MM.1S (cell line): ENCODE data around the gene HRCT1.
A peak's percentile ranks its signal among the peaks of the same experiment; 100 is the strongest.

Experiments used
- DNase-seq: peaks from one replicate; pipeline ENCODE4 v3.0.0-alpha.2; 2015
- H2AFZ ChIP-seq: fragments of 300-600 bp; sonication (generic); 2 replicates; pipeline ENCODE4 v1.6.0; 2016; ENCODE audit warnings: antibody characterized with exemption, low read length
- H3F3A ChIP-seq: fragments of 300-600 bp; sonication (generic); 2 replicates; pipeline ENCODE4 v1.6.1; 2016; ENCODE audit warnings: mild to moderate bottlenecking, antibody characterized with exemption, low read length, moderate library complexity, mixed read lengths; ENCODE audit not compliant: insufficient read depth
- H3K27ac ChIP-seq: fragments of 300-600 bp; sonication (generic); 2 replicates; pipeline ENCODE4 v1.5.1; 2016; ENCODE audit warnings: mild to moderate bottlenecking, low read length
- H3K27me3 ChIP-seq: fragments of 300-600 bp; sonication (generic); replicated peaks from 2 replicates; pipeline ENCODE4 v1.6.0; 2016; ENCODE audit warnings: low read length; ENCODE audit not compliant: insufficient read depth
- H3K36me3 ChIP-seq: fragments of 300-600 bp; sonication (generic); replicated peaks from 2 replicates; pipeline ENCODE4 v1.6.1; 2016; ENCODE audit warnings: mild to moderate bottlenecking, low read length, mixed read lengths; ENCODE audit not compliant: insufficient read depth
- H3K4me1 ChIP-seq: fragments of 300-600 bp; sonication (generic); 2 replicates; pipeline ENCODE4 v1.6.1; 2016; ENCODE audit warnings: low read length, mixed read lengths
- H3K4me2 ChIP-seq: fragments of 300-600 bp; sonication (generic); 2 replicates; pipeline ENCODE4 v1.6.0; 2016; ENCODE audit warnings: low read depth, low read length
- H3K4me3 ChIP-seq: fragments of 300-600 bp; sonication (generic); 2 replicates; pipeline ENCODE4 v1.5.1; 2016; ENCODE audit warnings: low read length, mixed read lengths
- H3K79me2 ChIP-seq: fragments of 300-600 bp; sonication (generic); 2 replicates; pipeline ENCODE4 v1.6.1; 2016; ENCODE audit warnings: mixed run types, low read length, mixed read lengths
- H3K9ac ChIP-seq: fragments of 300-600 bp; sonication (generic); 2 replicates; pipeline ENCODE4 v1.6.1; 2016; ENCODE audit warnings: low read length, mixed read lengths
- H3K9me2 ChIP-seq: fragments of 300-600 bp; sonication (generic); replicated peaks from 2 replicates; pipeline ENCODE4 v1.6.1; 2016; ENCODE audit warnings: mild to moderate bottlenecking, low read length, mixed read lengths; ENCODE audit not compliant: insufficient read depth
- H3K9me3 ChIP-seq: fragments of 300-600 bp; sonication (generic); replicated peaks from 2 replicates; pipeline ENCODE4 v1.6.1; 2016; ENCODE audit warnings: mild to moderate bottlenecking, low read length, mixed read lengths; ENCODE audit not compliant: insufficient read depth
- H4K20me1 ChIP-seq: fragments of 300-600 bp; sonication (generic); 2 replicates; pipeline ENCODE4 v1.6.1; 2016; ENCODE audit warnings: mild to moderate bottlenecking, low read length, moderate library complexity, mixed read lengths; ENCODE audit not compliant: insufficient read depth
- CTCF ChIP-seq: fragments of 300-600 bp; sonication (generic); IDR thresholded peaks from 2 replicates; pipeline ENCODE4 v1.5.1; 2016; ENCODE audit warnings: antibody characterized with exemption, low read length, mixed read lengths
- EZH2 ChIP-seq: fragments of 300-600 bp; sonication (generic); optimal IDR thresholded peaks from 2 replicates; pipeline ENCODE3; 2017; ENCODE audit warnings: low read depth, mild to moderate bottlenecking, antibody characterized with exemption, low read length, mixed read lengths
- EZH2phosphoT487 ChIP-seq: fragments of 300-600 bp; sonication (generic); IDR thresholded peaks from 2 replicates; pipeline ENCODE4 v1.6.1; 2018; ENCODE audit warnings: antibody characterized with exemption, low read length

The HRCT1 gene

GRCh38 chr9:35908504-35909125 is 2.6 kb downstream of the HRCT1 start:
- H3K9me2 ChIP-seq, result no peaks in the 10 kb centered on the region
- no peak overlapping the region for H3K4me3 ChIP-seq
- no peak for DNase-seq
- no peak overlapping the region for H3K27ac ChIP-seq
- no peak overlapping the region for H2AFZ ChIP-seq
- H3K4me2 ChIP-seq, result no peak overlapping the region
- H3F3A ChIP-seq, result peaks cover 15% of the 10 kb centered on the region
- no peak for TF ChIP-seq EZH2phosphoT487
- TF ChIP-seq CTCF, result no peak
- peaks cover 19% of the 10 kb centered on the region for H3K4me1 ChIP-seq
- H4K20me1 ChIP-seq, result no peaks in the 10 kb centered on the region
- no peaks in the 10 kb centered on the region for H3K27me3 ChIP-seq
- H3K36me3 ChIP-seq, result no peaks in the 10 kb centered on the region
- no peaks in the 10 kb centered on the region for H3K9me3 ChIP-seq
- no peak overlapping the region for H3K9ac ChIP-seq
- H3K79me2 ChIP-seq, result no peaks in the 10 kb centered on the region

- Histone ChIP-seq H3K9ac (no peak within 1 kb of the TSS), H4K20me1 (no peaks in the 10 kb centered on the region), H3K36me3 (no peaks in the 10 kb centered on the region), H3K4me2 (peak within 1 kb of the TSS; percentile 75), H3K9me2 (no peaks in the 10 kb centered on the region), H3K27ac (no peak within 1 kb of the TSS), H3K4me3 (no peak within 1 kb of the TSS), H3K9me3 (no peaks in the 10 kb centered on the region), H3K27me3 (no peaks in the 10 kb centered on the region), H3K79me2 (no peaks in the 10 kb centered on the region), H3F3A (peaks cover 15% of the 10 kb centered on the region), H2AFZ (peak within 1 kb of the TSS; percentile 95), H3K4me1 (peaks cover 19% of the 10 kb centered on the region)
- no peak for DNase-seq
- TF ChIP-seq EZH2 (no peak), CTCF (no peak), EZH2phosphoT487 (no peak)
These were observed 3.3 kb downstream of the HRCT1 start, which contains the start of gene SPAAR for GRCh38 chr9:35909274-35909673. Gene SPAAR, plus strand, starts transcription at chr9:35909490. Its CDS starts 974 bp downstream, at chr9:35910464.

- Histone ChIP-seq H3K4me3 (no peak overlapping the region), H3F3A (peaks cover 15% of the 10 kb centered on the region), H2AFZ (peak overlapping the region; percentile 95), H3K27me3 (no peaks in the 10 kb centered on the region), H4K20me1 (no peaks in the 10 kb centered on the region), H3K79me2 (no peaks in the 10 kb centered on the region), H3K9me2 (no peaks in the 10 kb centered on the region), H3K4me1 (peaks cover 19% of the 10 kb centered on the region), H3K27ac (peak overlapping the region; percentile 64; the same call in 1 of the 2 replicates), H3K4me2 (peak overlapping the region; percentile 75), H3K36me3 (no peaks in the 10 kb centered on the region), H3K9ac (peak overlapping the region; percentile 36; the same call in 1 of the 2 replicates), H3K9me3 (no peaks in the 10 kb centered on the region)
- TF ChIP-seq EZH2phosphoT487 (no peak), CTCF (no peak), EZH2 (no peak)
- no peak for DNase-seq
These were observed 3.9 kb downstream of the HRCT1 start for GRCh38 chr9:35909687-35910612.
